ENCODE measurements around the gene PLAA.

GRCh38 chr9:26951794-26952193, 4.8 kb upstream of the PLAA start:
- TF ChIP-seq EZH2 (IDR thresholded peaks at IDR 0.05): no peak
- no peak for TF ChIP-seq YY1 (IDR thresholded peaks at IDR 0.05; ENCODE audit: extremely low read depth, insufficient replicate concordance, low read depth, low read length)

Data from HCT116 (cell line).